Testis (tissue), 2 donors: ENCODE data around the gene CWC15.

Source experiments
- CTCF ChIP-seq, 3 experiments: fragments of 450-650 bp in 2 of 3; fragments of 200-600 bp in 1 of 3; sonication (generic) in 1 of 3; IDR thresholded peaks; one replicate each; pipeline ENCODE4 v1.5.1; 2016 to 2019; ENCODE audit warnings: antibody characterized with exemption in 3 of 3, mild to moderate bottlenecking in 2 of 3, moderate library complexity in 1 of 3
- POLR2A ChIP-seq: fragments of 450-650 bp; IDR thresholded peaks from one replicate; pipeline ENCODE4 v1.6.1; 2017; ENCODE audit warnings: antibody characterized with exemption, mild to moderate bottlenecking, moderate library complexity

GRCh38 chr11:94974178-94974577, 822 bp upstream of the CWC15 start:
- TF ChIP-seq CTCF (IDR thresholded peaks at IDR 0.05) = no peak
- no peak for TF ChIP-seq POLR2A
